ENCODE results near the gene PLEKHG4B.

DNA sequence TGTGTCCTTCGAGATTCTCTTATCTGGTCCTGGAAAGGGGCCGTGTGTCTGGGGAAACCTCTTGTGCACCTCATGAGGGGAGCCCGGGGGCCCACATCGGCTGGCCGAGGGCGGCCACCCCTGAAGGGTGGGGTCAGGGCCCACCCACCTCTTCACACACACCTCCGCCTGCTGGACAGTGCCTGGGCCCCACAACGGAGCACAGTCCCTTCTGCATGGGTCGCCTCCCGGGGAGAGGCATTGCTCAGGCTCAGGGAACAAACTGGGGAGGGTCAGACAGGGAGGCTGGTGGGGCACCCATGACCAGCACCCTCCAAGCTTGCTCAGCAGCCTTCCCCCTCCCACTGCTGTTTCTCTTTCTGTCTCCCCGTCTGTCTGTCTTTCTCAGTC lies 98.0 kb downstream of the PLEKHG4B start:
- TF ChIP-seq CTCF (IDR thresholded peaks at IDR 0.05) (no peak), POLR2A (IDR thresholded peaks at IDR 0.05) (no peak)
